Keratinocyte (primary cell): ENCODE data around the gene ITGA11. TPM values are rescaled to one million over a fixed set of nuclear protein-coding genes. Genes with fewer than 3 reads are reported as not detected.

Experiments
- DNase-seq: peaks from one replicate; pipeline ENCODE4 v3.0.0-alpha.2; 2011; ENCODE audit warnings: low read depth, missing footprints, low spot score
- FAIRE-seq: peaks from 2 replicates; lab custom pipeline; 2011; peaks lifted over from hg19 to GRCh38; lab: Jason Lieb, UNC
- H2AFZ ChIP-seq: 2 replicates; pipeline ENCODE4 v1.6.0; 2012; ENCODE audit warnings: low read length, control low read depth, inconsistent platforms; ENCODE audit not compliant: control insufficient read depth
- H3K27ac ChIP-seq: 2 replicates; pipeline ENCODE4 v1.5.1; 2011; ENCODE audit warnings: low read length; ENCODE audit not compliant: control insufficient read depth, insufficient read depth
- H3K27me3 ChIP-seq: 3 replicates; pipeline ENCODE4 v1.6.0; 2011; ENCODE audit warnings: low read length; ENCODE audit not compliant: control insufficient read depth, insufficient read depth; ENCODE audit errors: extremely low read depth
- H3K36me3 ChIP-seq, 2 experiments: 2 replicates in 1 of 2; 3 replicates in 1 of 2; pipeline ENCODE4 v1.5.1; 2011; ENCODE audit warnings: low read length in 2 of 2, mild to moderate bottlenecking in 1 of 2; ENCODE audit not compliant: control insufficient read depth in 2 of 2, insufficient read depth in 2 of 2; ENCODE audit errors: extremely low read depth in 1 of 2
- H3K4me1 ChIP-seq: 3 replicates; pipeline ENCODE4 v1.5.1; 2011; ENCODE audit warnings: low read length; ENCODE audit not compliant: control insufficient read depth, insufficient read depth; ENCODE audit errors: extremely low read depth
- H3K4me2 ChIP-seq: 3 replicates; pipeline ENCODE4 v1.6.0; 2011; ENCODE audit warnings: low read depth, low read length; ENCODE audit not compliant: control insufficient read depth, insufficient read depth; ENCODE audit errors: extremely low read depth
- H3K4me3 ChIP-seq, 3 experiments: fragments of 200-600 bp in 1 of 3; sonication (generic) in 1 of 3; 2 replicates in 2 of 3; 3 replicates in 1 of 3; pipeline ENCODE4 v1.5.1; 2011 to 2016; ENCODE audit warnings: low read length in 3 of 3, mild to moderate bottlenecking in 3 of 3, control low read depth in 2 of 3, inconsistent platforms in 1 of 3, low read depth in 1 of 3, mixed read lengths in 1 of 3, mixed run types in 1 of 3, moderate library complexity in 1 of 3; ENCODE audit not compliant: control insufficient read depth in 2 of 3, insufficient read depth in 2 of 3; ENCODE audit errors: extremely low read depth in 1 of 3
- H3K79me2 ChIP-seq: 2 replicates; pipeline ENCODE4 v1.6.0; 2012; ENCODE audit warnings: low read length; ENCODE audit not compliant: control insufficient read depth, insufficient read depth
- H3K9ac ChIP-seq: 3 replicates; pipeline ENCODE4 v1.6.0; 2011; ENCODE audit warnings: low read length; ENCODE audit not compliant: control insufficient read depth, insufficient read depth; ENCODE audit errors: extremely low read depth
- H3K9me1 ChIP-seq: 3 replicates; pipeline ENCODE4 v1.6.0; 2011; ENCODE audit warnings: low read length; ENCODE audit not compliant: control insufficient read depth, insufficient read depth; ENCODE audit errors: extremely low read depth
- H3K9me3 ChIP-seq: 2 replicates; pipeline ENCODE4 v1.5.1; 2012; ENCODE audit warnings: low read depth, low read length; ENCODE audit not compliant: control insufficient read depth
- H4K20me1 ChIP-seq: 3 replicates; pipeline ENCODE4 v1.6.0; 2011; ENCODE audit warnings: low read length; ENCODE audit not compliant: control insufficient read depth, insufficient read depth; ENCODE audit errors: extremely low read depth
- EZH2 ChIP-seq: IDR thresholded peaks from one replicate; pipeline ENCODE4 v1.6.1; 2012; ENCODE audit warnings: inconsistent platforms, mild to moderate bottlenecking, low read length, moderate library complexity
- dilution Hi-C: fragments of 300-500 bp; cut with MboI; formaldehyde crosslinking; loops from one replicate; pipeline ENCODE4 v1.7.0; 2020; ENCODE audit warnings: low sequenced_read_pairs; ENCODE audit not compliant: extremely low pct_ligation_motif_present
- polyA plus RNA-seq, 5 experiments: library from polyadenylated mRNA; depleted of rRNA in 3 of 5; stranded (reverse) in 3 of 5; stranded (forward) in 1 of 5; unstranded in 1 of 5; fragments of >200 nt; gene quantifications; 1 replicate in 1 of 5; 2 replicates in 3 of 5; 3 replicates in 1 of 5; pipeline versions ENCODE4 v1.2.1 to v1.2.3, GENCODE V29; 2011 to 2012; ENCODE audit warnings: missing spikeins in 2 of 5, low read depth in 1 of 5, low replicate concordance in 1 of 5
- TF ChIP-seq, protein P1 (sequence below), 3 experiments: IDR thresholded peaks in 1 of 3; conservative IDR thresholded peaks in 1 of 3; optimal IDR thresholded peaks in 1 of 3; 2 replicates in 2 of 3; 3 replicates in 1 of 3; pipeline versions ENCODE3 to v1.5.1; 2011; ENCODE audit warnings: low read length in 3 of 3, mild to moderate bottlenecking in 3 of 3, moderate library complexity in 2 of 3, control low read depth in 1 of 3, inconsistent platforms in 1 of 3; ENCODE audit not compliant: insufficient read depth in 2 of 3; ENCODE audit errors: extremely low read depth in 1 of 3

ITGA11 gene
- polyA plus RNA-seq, 1 donor (not counting 4 experiments of a cell fraction or from before 2014, with no cell fraction given) = not detected

DNA sequence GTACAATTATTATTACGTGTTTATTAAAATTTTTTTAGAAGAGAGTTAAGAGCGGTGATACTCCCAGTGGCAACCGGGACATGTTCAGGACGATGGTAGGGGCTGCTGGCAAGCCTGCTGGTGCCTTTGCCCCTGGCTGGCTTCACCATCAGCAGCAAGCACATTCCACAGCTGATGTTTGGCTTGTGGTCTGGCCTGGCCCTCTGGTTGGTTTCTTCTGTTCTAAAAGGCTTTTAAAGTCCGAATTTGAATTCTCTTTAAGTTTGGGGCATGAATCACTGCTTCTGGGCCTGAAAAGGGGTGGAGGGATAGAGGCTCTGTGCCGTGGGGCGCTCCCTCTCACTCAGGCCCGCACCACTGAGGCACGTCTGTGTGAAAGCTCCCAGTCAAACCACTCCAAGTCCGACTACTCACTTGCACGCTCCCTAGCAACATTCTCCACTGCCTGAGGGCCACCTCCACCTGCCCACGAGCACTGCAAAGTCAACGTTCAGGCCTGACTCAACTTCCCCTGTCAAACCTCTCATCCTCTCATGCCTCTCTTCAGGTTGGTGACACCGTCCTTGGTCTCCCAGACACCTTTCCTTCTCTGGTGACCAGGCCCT lies 10.1 kb downstream of the ITGA11 start:
- Histone ChIP-seq H2AFZ (no peak overlapping the region), H3K9ac (no peak overlapping the region), H3K36me3 (no peaks in the 10 kb centered on the region), H3K9me1 (no peaks in the 10 kb centered on the region), H3K27me3 (peaks cover 13% of the 10 kb centered on the region), H4K20me1 (no peaks in the 10 kb centered on the region), H3K4me1 (no peaks in the 10 kb centered on the region), H3K9me3 (no peaks in the 10 kb centered on the region), H3K4me3 (no peak overlapping the region), H3K4me2 (no peak overlapping the region), H3K27ac (no peak overlapping the region), H3K79me2 (no peaks in the 10 kb centered on the region)
- FAIRE-seq (no peak), DNase-seq (no peak)
- TF ChIP-seq, protein P1, sequence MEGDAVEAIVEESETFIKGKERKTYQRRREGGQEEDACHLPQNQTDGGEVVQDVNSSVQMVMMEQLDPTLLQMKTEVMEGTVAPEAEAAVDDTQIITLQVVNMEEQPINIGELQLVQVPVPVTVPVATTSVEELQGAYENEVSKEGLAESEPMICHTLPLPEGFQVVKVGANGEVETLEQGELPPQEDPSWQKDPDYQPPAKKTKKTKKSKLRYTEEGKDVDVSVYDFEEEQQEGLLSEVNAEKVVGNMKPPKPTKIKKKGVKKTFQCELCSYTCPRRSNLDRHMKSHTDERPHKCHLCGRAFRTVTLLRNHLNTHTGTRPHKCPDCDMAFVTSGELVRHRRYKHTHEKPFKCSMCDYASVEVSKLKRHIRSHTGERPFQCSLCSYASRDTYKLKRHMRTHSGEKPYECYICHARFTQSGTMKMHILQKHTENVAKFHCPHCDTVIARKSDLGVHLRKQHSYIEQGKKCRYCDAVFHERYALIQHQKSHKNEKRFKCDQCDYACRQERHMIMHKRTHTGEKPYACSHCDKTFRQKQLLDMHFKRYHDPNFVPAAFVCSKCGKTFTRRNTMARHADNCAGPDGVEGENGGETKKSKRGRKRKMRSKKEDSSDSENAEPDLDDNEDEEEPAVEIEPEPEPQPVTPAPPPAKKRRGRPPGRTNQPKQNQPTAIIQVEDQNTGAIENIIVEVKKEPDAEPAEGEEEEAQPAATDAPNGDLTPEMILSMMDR (optimal IDR thresholded peaks at IDR 0.05 in 1 of 3, IDR thresholded peaks at IDR 0.05 in 1 of 3, conservative IDR thresholded peaks at IDR 0.05 in 1 of 3; ENCODE audit: extremely low read depth in 1 of 3, insufficient read depth in 2 of 3, low read length in 3 of 3) = no peak
- TF ChIP-seq EZH2 = no peak
- dilution Hi-C loops = no loop called here

DNA sequence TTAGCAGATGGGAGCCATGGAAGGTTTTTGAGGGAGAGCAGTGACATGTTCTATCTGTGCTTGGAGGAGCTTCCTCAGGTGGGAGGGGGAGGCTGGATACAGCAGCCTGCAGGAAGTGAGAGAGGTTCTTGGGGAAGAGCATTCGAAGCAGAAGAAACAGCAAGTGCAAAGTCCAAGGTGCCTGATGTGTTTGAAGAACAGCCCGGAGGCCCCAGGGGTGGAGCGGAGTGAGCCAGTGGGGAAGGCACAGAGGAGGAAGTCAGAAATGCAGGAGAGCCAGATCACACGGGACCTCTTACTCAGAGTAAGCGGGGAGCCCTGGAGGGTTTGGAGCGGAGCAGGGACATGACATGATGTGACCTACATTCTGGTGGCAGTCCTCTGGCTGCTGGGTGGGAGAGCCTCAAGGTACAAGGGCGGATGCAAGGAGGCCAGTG lies 10.8 kb downstream of the ITGA11 start:
- Histone ChIP-seq H3K4me3 (no peak overlapping the region), H3K9me1 (no peaks in the 10 kb centered on the region), H2AFZ (no peak overlapping the region), H3K4me2 (no peak overlapping the region), H3K36me3 (no peaks in the 10 kb centered on the region), H3K9ac (no peak overlapping the region), H4K20me1 (no peaks in the 10 kb centered on the region), H3K79me2 (no peaks in the 10 kb centered on the region), H3K27ac (no peak overlapping the region), H3K27me3 (peaks cover 10% of the 10 kb centered on the region), H3K9me3 (no peaks in the 10 kb centered on the region), H3K4me1 (no peaks in the 10 kb centered on the region)
- TF ChIP-seq EZH2 = no peak
- TF ChIP-seq, protein P1 (optimal IDR thresholded peaks at IDR 0.05 in 1 of 3, IDR thresholded peaks at IDR 0.05 in 1 of 3, conservative IDR thresholded peaks at IDR 0.05 in 1 of 3; ENCODE audit: extremely low read depth in 1 of 3, insufficient read depth in 2 of 3, low read length in 3 of 3) = no peak
- dilution Hi-C loops = no loop called here
- FAIRE-seq = no peak
- DNase-seq = no peak
